Measurements from ENCODE around the gene CHST14.

Gene CHST14

DNA sequence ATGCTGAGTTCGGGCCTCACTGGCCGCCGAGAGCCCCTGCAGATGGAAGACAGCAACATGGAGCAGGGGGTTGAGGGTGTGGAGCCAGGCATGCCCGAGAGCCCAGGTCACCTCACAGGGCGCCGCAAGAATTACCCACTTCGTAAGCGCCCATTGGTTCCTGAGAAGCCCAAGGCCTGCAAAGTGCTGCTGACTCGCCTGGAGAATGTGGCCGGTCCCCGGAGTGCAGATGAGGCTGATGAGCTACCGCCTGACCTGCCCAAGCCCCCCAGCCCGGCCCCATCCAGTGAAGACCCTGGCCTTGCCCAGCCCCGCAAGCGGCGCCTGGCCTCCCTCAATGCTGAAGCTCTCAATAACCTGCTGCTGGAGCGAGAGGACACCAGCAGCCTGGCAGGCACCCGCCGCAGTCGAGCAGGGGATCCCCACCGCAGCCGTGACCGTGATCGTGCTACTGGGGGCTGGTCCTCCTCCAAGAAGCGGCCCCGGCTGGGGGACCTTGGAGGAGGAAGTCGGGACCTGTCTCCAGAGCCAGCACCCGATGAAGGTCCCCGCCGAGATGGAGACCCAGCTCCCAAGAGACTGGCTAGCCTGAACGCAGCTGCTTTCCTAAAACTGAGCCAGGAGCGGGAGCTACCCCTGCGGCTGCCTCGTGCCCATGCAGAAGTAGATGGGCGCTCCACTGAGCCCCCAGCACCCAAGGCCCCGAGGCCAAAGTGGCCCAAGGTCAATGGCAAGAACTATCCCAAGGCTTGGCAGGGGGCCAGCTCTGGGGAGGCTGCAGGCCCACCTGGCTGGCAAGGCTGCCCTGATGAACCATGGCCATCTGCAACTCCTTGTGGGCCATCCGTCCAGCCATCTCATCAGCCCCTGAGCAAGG is 12.1 kb upstream of the CHST14 start:
- TF ChIP-seq, protein P1, sequence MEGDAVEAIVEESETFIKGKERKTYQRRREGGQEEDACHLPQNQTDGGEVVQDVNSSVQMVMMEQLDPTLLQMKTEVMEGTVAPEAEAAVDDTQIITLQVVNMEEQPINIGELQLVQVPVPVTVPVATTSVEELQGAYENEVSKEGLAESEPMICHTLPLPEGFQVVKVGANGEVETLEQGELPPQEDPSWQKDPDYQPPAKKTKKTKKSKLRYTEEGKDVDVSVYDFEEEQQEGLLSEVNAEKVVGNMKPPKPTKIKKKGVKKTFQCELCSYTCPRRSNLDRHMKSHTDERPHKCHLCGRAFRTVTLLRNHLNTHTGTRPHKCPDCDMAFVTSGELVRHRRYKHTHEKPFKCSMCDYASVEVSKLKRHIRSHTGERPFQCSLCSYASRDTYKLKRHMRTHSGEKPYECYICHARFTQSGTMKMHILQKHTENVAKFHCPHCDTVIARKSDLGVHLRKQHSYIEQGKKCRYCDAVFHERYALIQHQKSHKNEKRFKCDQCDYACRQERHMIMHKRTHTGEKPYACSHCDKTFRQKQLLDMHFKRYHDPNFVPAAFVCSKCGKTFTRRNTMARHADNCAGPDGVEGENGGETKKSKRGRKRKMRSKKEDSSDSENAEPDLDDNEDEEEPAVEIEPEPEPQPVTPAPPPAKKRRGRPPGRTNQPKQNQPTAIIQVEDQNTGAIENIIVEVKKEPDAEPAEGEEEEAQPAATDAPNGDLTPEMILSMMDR (IDR thresholded peaks at IDR 0.05; ENCODE audit: low read depth, low read length), result no peak
- no peak for DNase-seq (ENCODE audit: extremely low read depth, low read depth)

DNA sequence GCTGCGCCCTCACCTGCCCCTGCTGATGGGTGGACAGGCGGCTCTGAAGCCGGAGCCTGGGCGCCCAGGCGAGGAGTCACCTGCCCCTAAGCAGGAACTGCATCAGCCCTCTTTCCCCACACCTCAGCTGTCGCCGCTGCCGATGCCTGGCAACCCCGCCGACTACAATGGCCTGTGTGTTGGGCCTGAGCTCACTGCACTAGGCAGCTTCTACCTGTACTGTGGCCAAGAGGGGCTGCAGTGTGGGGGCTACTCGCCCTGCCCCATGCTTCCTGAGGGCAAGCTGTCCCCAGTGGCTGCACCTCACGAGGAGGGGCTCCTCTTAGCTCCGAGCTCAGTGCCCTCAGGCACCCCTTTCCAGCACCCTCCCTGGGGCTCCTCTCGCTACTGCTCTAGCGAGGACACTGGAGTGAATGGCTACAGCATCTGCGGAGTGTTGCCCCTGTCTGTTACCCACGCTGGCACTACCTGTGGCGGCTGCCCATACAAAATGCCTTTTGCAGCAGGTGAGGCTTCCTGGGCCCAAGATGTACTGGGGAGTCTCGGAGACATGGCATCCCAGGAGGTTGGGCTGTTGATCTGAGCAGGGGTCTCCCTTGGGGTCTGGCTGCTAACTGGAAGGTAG is 11.3 kb upstream of the CHST14 start:
- TF ChIP-seq, protein P1 (IDR thresholded peaks at IDR 0.05; ENCODE audit: low read depth, low read length), result no peak
- no peak for DNase-seq (ENCODE audit: extremely low read depth, low read depth)

DNA sequence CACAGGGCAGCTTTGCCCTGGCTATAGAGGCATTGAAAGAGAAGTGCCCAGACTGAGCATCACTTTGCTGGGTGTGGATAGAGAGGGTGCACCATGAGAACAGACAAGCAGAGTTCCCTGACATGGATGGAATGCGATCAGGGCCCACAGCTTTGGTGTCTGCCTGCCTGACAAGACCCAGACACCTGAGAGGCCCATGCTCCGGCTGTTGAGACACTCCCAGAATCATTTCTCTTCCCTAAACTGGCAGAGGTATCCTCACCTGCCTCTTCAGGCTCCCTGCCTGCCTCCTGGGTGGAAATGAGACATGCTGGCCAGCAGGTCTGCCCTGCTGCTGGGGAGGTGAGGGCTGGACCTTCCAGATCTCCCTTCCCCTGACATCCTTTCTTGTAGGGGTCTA is 10.4 kb upstream of the CHST14 start:
- DNase-seq (ENCODE audit: extremely low read depth, low read depth), result no peak
- TF ChIP-seq, protein P1 (IDR thresholded peaks at IDR 0.05; ENCODE audit: low read depth, low read length), result no peak

DNA sequence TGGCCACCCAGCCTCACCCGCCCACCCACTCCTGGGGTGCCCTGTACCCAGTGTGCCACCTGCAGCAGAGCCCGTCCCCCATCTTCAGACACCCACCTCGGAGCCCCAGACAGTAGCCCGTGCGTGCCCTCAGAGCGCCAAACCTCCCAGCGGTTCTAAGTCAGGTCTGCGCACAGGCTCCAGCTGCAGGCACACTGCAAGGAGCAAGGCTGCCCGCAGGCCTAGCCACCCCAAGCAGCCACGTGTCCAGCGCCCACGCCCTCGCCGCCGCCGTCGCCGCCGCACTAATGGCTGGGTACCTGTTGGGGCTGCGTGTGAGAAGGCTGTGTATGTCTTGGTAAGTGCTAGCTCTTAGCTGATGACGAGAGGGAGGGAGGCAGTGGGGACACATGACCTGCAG is 8.8 kb upstream of the CHST14 start:
- TF ChIP-seq, protein P1 (IDR thresholded peaks at IDR 0.05; ENCODE audit: low read depth, low read length), result no peak
- DNase-seq (ENCODE audit: extremely low read depth, low read depth), result no peak

DNA sequence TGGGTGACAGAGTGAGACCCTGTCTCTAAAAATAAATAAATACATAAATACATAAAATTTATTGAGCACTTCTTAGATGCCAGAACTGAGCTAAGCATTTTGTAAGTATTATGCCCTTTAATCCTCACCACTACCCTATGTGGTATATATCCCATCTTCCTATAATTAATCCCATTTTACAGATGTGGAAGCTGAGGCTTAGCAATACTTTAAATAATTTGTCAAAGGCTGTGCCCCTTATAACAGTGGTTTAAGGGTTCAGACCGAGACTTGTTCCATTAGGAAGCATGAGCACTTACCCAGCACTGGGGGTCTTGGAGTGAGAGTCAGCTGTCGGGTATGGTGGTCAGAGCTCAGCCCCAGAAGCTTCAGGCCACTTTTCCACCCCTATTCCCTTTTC is 7.5 kb upstream of the CHST14 start:
- no peak for DNase-seq (ENCODE audit: extremely low read depth, low read depth)
- TF ChIP-seq, protein P1 (IDR thresholded peaks at IDR 0.05; ENCODE audit: low read depth, low read length), result no peak

DNA sequence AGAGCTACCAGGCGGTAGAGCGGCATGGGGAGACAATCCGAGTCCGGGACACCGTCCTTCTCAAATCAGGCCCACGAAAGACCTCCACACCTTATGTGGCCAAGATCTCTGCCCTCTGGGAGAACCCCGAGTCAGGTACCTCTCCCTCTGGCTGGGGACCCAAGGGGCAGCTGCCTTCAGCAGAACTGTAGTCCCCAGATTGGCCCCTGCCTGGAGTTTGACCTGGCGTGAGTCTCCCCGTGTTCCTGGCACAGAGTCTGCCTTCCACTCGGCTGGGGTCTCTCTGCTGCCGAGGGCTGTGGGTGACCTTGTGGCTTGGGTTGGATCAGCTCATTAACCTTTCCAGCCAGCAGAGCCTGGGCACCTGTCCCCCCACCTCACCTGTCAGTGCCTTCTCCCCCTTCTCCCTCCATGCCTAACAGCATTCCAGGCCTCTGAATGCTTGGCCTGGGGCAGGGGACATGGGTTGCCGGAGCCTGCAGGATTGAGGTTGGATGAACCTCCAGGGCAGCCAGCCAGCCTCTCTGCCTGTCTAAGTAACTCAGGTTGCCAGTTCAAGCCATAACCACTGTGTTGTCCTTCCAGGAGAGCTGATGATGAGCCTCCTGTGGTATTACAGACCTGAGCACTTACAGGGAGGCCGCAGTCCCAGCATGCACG is 6.8 kb upstream of the CHST14 start:
- DNase-seq (ENCODE audit: extremely low read depth, low read depth), result no peak
- TF ChIP-seq, protein P1 (IDR thresholded peaks at IDR 0.05; ENCODE audit: low read depth, low read length), result no peak
